H1 (cell line): ENCODE measurements around the gene PAX9. TPM values are rescaled to one million over a fixed set of nuclear protein-coding genes. Genes with fewer than 3 reads are reported as not detected.

ENCODE experiments used
- RNF2 ChIP-seq: fragments of 200-900, 300-1000 bp; sonication (generic); IDR thresholded peaks from 2 replicates; pipeline ENCODE4 v1.7.1; 2016; ENCODE audit warnings: borderline replicate concordance, low read depth, mild to moderate bottlenecking, antibody characterized with exemption, low read length; ENCODE audit not compliant: poor library complexity, severe bottlenecking; ENCODE audit errors: missing control alignments
- polyA plus RNA-seq, 7 experiments: library from polyadenylated mRNA; depleted of rRNA in 3 of 7; stranded (reverse) in 5 of 7; unstranded in 2 of 7; fragments of >200 nt in 5 of 7; fragments of 200-250 nt in 2 of 7; gene quantifications; 1 replicate in 5 of 7; 2 replicates in 1 of 7; 4 replicates in 1 of 7; pipeline versions ENCODE4 v1.2.1 to v1.2.3, GENCODE V29; 2011 to 2013; ENCODE audit warnings: missing spikeins in 2 of 7, mixed read lengths in 2 of 7
- total RNA-seq: library from RNA; stranded (reverse); fragmentation: NEBNext Ultra II Directional; extraction: Animal tissue kit (Norgen Biotek cat#: 25700); gene quantifications from 2 replicates; pipeline ENCODE4 v1.2.1, GENCODE V29; 2021

Gene PAX9
- total and polyA plus RNA-seq, 2 of the 8 experiments (the other 6 are each of a cell fraction or from before 2014, with no cell fraction given): 0.05 TPM; not detected in 1

- peak; percentile 84 for TF ChIP-seq RNF2
These were observed 14.8 kb upstream of the PAX9 start (continued) for GRCh38 chr14:36646664-36647416.
